HEK293 (cell line): ENCODE data around the gene ZNF394.
A peak's percentile ranks its signal among the peaks of the same experiment; 100 is the strongest.

ENCODE experiments used
- CTCF ChIA-PET: fragments of 350-600 bp; formaldehyde crosslinking; extraction: SDS; loops from one replicate; lab custom pipeline; 2021; ENCODE audit warnings: antibody characterized with exemption; lab: Yijun Ruan, JAX
- POLR2A ChIA-PET: fragments of 300-600 bp; formaldehyde crosslinking; extraction: SDS; loops from one replicate; lab custom pipeline; 2020; ENCODE audit warnings: antibody characterized with exemption, inconsistent platforms; lab: Yijun Ruan, JAX
- H3K27ac ChIP-seq: fragments of 200-500 bp; sonication (Bioruptor generic); 2 replicates; pipeline ENCODE4 v1.5.1; 2014; ENCODE audit warnings: low read depth, low read length, control low read depth, inconsistent platforms; ENCODE audit errors: extremely low read depth
- H3K36me3 ChIP-seq, 2 experiments: fragments of 200-500 bp in 1 of 2; sonication (Bioruptor generic) in 1 of 2; 1 replicate in 1 of 2; 2 replicates in 1 of 2; pipeline ENCODE4 v1.5.1; 2014 to 2017; ENCODE audit warnings: inconsistent platforms in 2 of 2, low read length in 2 of 2; ENCODE audit not compliant: control insufficient read depth in 2 of 2, insufficient read depth in 1 of 2
- H3K4me1 ChIP-seq: fragments of 200-500 bp; sonication (Bioruptor generic); 2 replicates; pipeline ENCODE4 v1.5.1; 2014; ENCODE audit warnings: mild to moderate bottlenecking, low read length, inconsistent platforms; ENCODE audit not compliant: control insufficient read depth, insufficient read depth
- H3K4me3 ChIP-seq: 2 replicates; pipeline ENCODE4 v1.5.1; 2011; ENCODE audit warnings: low read depth, mild to moderate bottlenecking, control low read depth, low read length, moderate library complexity
- H3K9me3 ChIP-seq: fragments of 200-500 bp; sonication (Bioruptor generic); 2 replicates; pipeline ENCODE4 v1.5.1; 2014; ENCODE audit warnings: low read depth, low read length, inconsistent platforms; ENCODE audit not compliant: control insufficient read depth, insufficient read depth
- SP2 ChIP-seq: fragments of 450-650 bp; formaldehyde crosslinking; IDR thresholded peaks from 2 replicates; pipeline ENCODE4 v1.5.1; 2016; ENCODE audit warnings: missing biosample characterization, missing genetic modification characterization
- SP3 ChIP-seq: fragments of 450-650 bp; formaldehyde crosslinking; IDR thresholded peaks from 2 replicates; pipeline ENCODE4 v1.5.1; 2016; ENCODE audit warnings: missing biosample characterization, missing genetic modification characterization
- ZBTB17 ChIP-seq: fragments of 450-650 bp; formaldehyde crosslinking; IDR thresholded peaks from 2 replicates; pipeline ENCODE4 v1.5.1; 2016; ENCODE audit warnings: missing biosample characterization, missing genetic modification characterization
- ZBTB21 ChIP-seq: fragments of 450-650 bp; formaldehyde crosslinking; IDR thresholded peaks from 2 replicates; pipeline ENCODE4 v1.5.1; 2017; ENCODE audit warnings: missing biosample characterization, missing genetic modification characterization
- ZBTB48 ChIP-seq: fragments of 450-650 bp; formaldehyde crosslinking; IDR thresholded peaks from 2 replicates; pipeline ENCODE4 v1.5.1; 2016; ENCODE audit warnings: missing biosample characterization, missing genetic modification characterization
- ZBTB8A ChIP-seq: fragments of 450-650 bp; formaldehyde crosslinking; IDR thresholded peaks from 2 replicates; pipeline ENCODE4 v1.5.1; 2016; ENCODE audit warnings: missing biosample characterization, missing genetic modification characterization
- ZNF112 ChIP-seq: fragments of 450-650 bp; formaldehyde crosslinking; IDR thresholded peaks from 2 replicates; pipeline ENCODE4 v1.5.0; 2017; ENCODE audit warnings: missing biosample characterization, missing genetic modification characterization
- ZNF114 ChIP-seq: fragments of 450-650 bp; formaldehyde crosslinking; IDR thresholded peaks from 2 replicates; pipeline ENCODE4 v1.5.0; 2017; ENCODE audit warnings: missing biosample characterization, missing genetic modification characterization
- ZNF239 ChIP-seq: fragments of 450-650 bp; formaldehyde crosslinking; IDR thresholded peaks from 2 replicates; pipeline ENCODE4 v1.5.1; 2016; ENCODE audit warnings: missing biosample characterization, missing genetic modification characterization
- ZNF24 ChIP-seq: fragments of 450-650 bp; formaldehyde crosslinking; IDR thresholded peaks from 2 replicates; pipeline ENCODE4 v1.5.1; 2016; ENCODE audit warnings: missing biosample characterization, missing genetic modification characterization
- ZNF596 ChIP-seq: fragments of 450-650 bp; IDR thresholded peaks from 2 replicates; pipeline ENCODE4 v1.5.0; 2018; ENCODE audit warnings: missing biosample characterization, mild to moderate bottlenecking, missing genetic modification characterization, moderate library complexity
- ZNF600 ChIP-seq: fragments of 450-650 bp; formaldehyde crosslinking; IDR thresholded peaks from 2 replicates; pipeline ENCODE4 v1.5.1; 2016; ENCODE audit warnings: missing biosample characterization, missing genetic modification characterization
- ZNF610 ChIP-seq: fragments of 450-650 bp; formaldehyde crosslinking; IDR thresholded peaks from 2 replicates; pipeline ENCODE4 v1.5.1; 2016; ENCODE audit warnings: missing biosample characterization, missing genetic modification characterization, borderline replicate concordance
- ZNF76 ChIP-seq: fragments of 450-650 bp; formaldehyde crosslinking; IDR thresholded peaks from 2 replicates; pipeline ENCODE4; 2016; ENCODE audit warnings: low read depth, missing biosample characterization, missing genetic modification characterization, borderline replicate concordance
- ZNF785 ChIP-seq: fragments of 450-650 bp; formaldehyde crosslinking; IDR thresholded peaks from 2 replicates; pipeline ENCODE4 v1.5.1; 2016; ENCODE audit warnings: missing biosample characterization, missing genetic modification characterization
- TF ChIP-seq, protein P1 (sequence below): fragments of 450-650 bp; formaldehyde crosslinking; IDR thresholded peaks from 2 replicates; pipeline ENCODE4 v1.5.1; 2016; ENCODE audit warnings: missing biosample characterization, missing genetic modification characterization
- TF ChIP-seq, protein P2 (sequence below): fragments of 450-650 bp; formaldehyde crosslinking; IDR thresholded peaks from 2 replicates; pipeline ENCODE4 v1.5.1; 2016; ENCODE audit warnings: missing biosample characterization, missing genetic modification characterization
- TF ChIP-seq, protein P3 (sequence below): fragments of 450-650 bp; formaldehyde crosslinking; IDR thresholded peaks from 2 replicates; pipeline ENCODE4 v1.5.1; 2016; ENCODE audit warnings: missing biosample characterization, missing genetic modification characterization
- TF ChIP-seq, protein P4 (sequence below): fragments of 450-650 bp; formaldehyde crosslinking; IDR thresholded peaks from 2 replicates; pipeline ENCODE4 v1.5.1; 2016; ENCODE audit warnings: missing biosample characterization, missing genetic modification characterization
- TF ChIP-seq, protein P5 (sequence below): fragments of 450-650 bp; formaldehyde crosslinking; optimal IDR thresholded peaks from 2 replicates; pipeline ENCODE3; 2016; ENCODE audit warnings: missing biosample characterization, mild to moderate bottlenecking, missing genetic modification characterization
- TF ChIP-seq, protein P6 (sequence below): fragments of 450-650 bp; formaldehyde crosslinking; IDR thresholded peaks from 2 replicates; pipeline ENCODE4 v1.5.1; 2016; ENCODE audit warnings: missing biosample characterization, missing genetic modification characterization
- TF ChIP-seq, protein P7 (sequence below): fragments of 450-650 bp; formaldehyde crosslinking; IDR thresholded peaks from 2 replicates; pipeline ENCODE4 v1.5.1; 2016; ENCODE audit warnings: missing biosample characterization, missing genetic modification characterization

The ZNF394 gene

DNA sequence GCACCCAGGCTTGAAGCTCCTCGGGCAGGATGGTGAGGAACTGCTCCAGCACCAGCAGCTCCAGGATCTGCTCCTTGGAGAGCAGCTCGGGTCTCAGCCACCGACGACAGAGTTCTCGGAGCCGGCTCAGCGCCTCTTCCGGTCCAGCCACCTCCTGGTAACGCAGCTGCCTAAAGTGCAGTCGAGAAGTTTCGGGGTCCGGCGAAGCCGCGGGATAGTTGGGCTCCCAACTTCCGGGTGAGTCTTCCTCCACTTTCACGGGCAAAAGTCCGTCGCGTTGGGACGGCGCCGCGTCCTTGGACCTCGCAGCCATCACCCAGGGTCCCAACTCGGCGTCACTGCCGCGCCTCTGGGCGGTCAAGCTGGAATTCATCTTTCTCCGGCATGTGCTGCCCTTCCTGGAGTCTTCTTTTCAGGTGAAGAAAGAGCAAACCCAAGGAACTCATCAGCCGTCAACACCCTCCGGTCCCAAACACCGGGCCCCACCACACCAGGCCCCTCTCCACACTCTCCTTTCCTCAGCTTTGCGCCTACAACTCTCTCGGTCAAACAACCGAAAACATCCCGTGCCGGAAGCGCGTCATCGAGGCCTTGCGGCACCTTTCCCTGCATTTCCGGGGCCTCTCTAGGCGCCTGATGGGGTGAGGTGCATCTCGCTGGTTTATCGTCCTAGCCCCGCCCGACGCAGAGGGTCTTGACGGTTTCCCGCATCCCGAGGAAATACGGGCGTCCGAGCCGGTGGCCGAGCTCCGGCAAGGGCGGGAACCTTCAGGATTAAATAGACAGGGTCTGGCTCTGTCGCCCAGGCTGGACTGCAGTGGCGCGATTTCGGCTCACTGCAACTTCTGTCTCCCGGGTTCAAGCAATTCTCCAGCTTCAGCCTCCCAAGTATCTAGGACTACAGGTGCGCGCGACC, at the start of gene ZNF394:
Gene ZNF394, minus strand, starts transcription at position 561 of the 916 bp plus-strand sequence. Its CDS starts 188 bp downstream, at position 373.
- Histone ChIP-seq H3K9me3 (no peaks in the 10 kb centered on the region), H3K4me1 (no peaks in the 10 kb centered on the region), H3K27ac (peak within 1 kb of the TSS; percentile 60), H3K4me3 (peak within 1 kb of the TSS; percentile 93), H3K36me3 (peaks cover 9 to 18% of the 10 kb centered on the region in 2 experiments; a peak in 2 of 3 replicates)
- CTCF ChIA-PET = interaction anchor here (0.6 to 1.7 kb wide), 2 partner anchors 25 to 36 kb away, joined by 3 to 4 read pairs; no protein-coding TSS in a partner anchor
- POLR2A ChIA-PET = interaction anchor here (0.7 to 1.7 kb wide), 13 partner anchors 8 to 420 kb away, joined by 3 to 8 read pairs (median 4); partner anchors contain the start of genes FAM200A, PTCD1, TRIM4 and ZNF655
- TF ChIP-seq, protein P1, sequence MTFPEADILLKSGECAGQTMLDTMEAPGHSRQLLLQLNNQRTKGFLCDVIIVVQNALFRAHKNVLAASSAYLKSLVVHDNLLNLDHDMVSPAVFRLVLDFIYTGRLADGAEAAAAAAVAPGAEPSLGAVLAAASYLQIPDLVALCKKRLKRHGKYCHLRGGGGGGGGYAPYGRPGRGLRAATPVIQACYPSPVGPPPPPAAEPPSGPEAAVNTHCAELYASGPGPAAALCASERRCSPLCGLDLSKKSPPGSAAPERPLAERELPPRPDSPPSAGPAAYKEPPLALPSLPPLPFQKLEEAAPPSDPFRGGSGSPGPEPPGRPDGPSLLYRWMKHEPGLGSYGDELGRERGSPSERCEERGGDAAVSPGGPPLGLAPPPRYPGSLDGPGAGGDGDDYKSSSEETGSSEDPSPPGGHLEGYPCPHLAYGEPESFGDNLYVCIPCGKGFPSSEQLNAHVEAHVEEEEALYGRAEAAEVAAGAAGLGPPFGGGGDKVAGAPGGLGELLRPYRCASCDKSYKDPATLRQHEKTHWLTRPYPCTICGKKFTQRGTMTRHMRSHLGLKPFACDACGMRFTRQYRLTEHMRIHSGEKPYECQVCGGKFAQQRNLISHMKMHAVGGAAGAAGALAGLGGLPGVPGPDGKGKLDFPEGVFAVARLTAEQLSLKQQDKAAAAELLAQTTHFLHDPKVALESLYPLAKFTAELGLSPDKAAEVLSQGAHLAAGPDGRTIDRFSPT (tag by site-specific recombination) = no peak
- TF ChIP-seq, protein P2, sequence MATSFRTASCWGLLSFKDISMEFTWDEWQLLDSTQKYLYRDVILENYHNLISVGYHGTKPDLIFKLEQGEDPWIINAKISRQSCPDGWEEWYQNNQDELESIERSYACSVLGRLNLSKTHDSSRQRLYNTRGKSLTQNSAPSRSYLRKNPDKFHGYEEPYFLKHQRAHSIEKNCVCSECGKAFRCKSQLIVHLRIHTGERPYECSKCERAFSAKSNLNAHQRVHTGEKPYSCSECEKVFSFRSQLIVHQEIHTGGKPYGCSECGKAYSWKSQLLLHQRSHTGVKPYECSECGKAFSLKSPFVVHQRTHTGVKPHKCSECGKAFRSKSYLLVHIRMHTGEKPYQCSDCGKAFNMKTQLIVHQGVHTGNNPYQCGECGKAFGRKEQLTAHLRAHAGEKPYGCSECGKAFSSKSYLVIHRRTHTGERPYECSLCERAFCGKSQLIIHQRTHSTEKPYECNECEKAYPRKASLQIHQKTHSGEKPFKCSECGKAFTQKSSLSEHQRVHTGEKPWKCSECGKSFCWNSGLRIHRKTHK (tag by site-specific recombination) = no peak
- TF ChIP-seq SP3 (tag by site-specific recombination) (peak; percentile 77), ZNF785 (tag by site-specific recombination) (no peak), ZBTB8A (tag by site-specific recombination) (peak; percentile 66), ZBTB21 (tag by site-specific recombination) (peak; percentile 99), ZNF24 (tag by site-specific recombination) (0 out of 2 replicates have a peak, but pooled peaks have one; percentile 64), ZNF239 (tag by site-specific recombination) (no peak), ZNF76 (tag by site-specific recombination) (peak; percentile 90), ZBTB17 (tag by site-specific recombination) (peak; percentile 91), ZNF600 (tag by site-specific recombination) (0 out of 2 replicates have a peak, but pooled peaks have one; percentile 68), SP2 (peak; percentile 95), ZNF610 (no peak), ZBTB48 (tag by site-specific recombination) (peak; percentile 33; the same call in 1 of the 2 replicates), ZNF114 (tag by site-specific recombination) (no peak), ZNF112 (tag by site-specific recombination) (no peak), ZNF596 (no peak)
- TF ChIP-seq, protein P3, sequence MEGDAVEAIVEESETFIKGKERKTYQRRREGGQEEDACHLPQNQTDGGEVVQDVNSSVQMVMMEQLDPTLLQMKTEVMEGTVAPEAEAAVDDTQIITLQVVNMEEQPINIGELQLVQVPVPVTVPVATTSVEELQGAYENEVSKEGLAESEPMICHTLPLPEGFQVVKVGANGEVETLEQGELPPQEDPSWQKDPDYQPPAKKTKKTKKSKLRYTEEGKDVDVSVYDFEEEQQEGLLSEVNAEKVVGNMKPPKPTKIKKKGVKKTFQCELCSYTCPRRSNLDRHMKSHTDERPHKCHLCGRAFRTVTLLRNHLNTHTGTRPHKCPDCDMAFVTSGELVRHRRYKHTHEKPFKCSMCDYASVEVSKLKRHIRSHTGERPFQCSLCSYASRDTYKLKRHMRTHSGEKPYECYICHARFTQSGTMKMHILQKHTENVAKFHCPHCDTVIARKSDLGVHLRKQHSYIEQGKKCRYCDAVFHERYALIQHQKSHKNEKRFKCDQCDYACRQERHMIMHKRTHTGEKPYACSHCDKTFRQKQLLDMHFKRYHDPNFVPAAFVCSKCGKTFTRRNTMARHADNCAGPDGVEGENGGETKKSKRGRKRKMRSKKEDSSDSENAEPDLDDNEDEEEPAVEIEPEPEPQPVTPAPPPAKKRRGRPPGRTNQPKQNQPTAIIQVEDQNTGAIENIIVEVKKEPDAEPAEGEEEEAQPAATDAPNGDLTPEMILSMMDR (tag by site-specific recombination) = peak; percentile 33; the same call in 1 of the 2 replicates
- TF ChIP-seq, protein P4, sequence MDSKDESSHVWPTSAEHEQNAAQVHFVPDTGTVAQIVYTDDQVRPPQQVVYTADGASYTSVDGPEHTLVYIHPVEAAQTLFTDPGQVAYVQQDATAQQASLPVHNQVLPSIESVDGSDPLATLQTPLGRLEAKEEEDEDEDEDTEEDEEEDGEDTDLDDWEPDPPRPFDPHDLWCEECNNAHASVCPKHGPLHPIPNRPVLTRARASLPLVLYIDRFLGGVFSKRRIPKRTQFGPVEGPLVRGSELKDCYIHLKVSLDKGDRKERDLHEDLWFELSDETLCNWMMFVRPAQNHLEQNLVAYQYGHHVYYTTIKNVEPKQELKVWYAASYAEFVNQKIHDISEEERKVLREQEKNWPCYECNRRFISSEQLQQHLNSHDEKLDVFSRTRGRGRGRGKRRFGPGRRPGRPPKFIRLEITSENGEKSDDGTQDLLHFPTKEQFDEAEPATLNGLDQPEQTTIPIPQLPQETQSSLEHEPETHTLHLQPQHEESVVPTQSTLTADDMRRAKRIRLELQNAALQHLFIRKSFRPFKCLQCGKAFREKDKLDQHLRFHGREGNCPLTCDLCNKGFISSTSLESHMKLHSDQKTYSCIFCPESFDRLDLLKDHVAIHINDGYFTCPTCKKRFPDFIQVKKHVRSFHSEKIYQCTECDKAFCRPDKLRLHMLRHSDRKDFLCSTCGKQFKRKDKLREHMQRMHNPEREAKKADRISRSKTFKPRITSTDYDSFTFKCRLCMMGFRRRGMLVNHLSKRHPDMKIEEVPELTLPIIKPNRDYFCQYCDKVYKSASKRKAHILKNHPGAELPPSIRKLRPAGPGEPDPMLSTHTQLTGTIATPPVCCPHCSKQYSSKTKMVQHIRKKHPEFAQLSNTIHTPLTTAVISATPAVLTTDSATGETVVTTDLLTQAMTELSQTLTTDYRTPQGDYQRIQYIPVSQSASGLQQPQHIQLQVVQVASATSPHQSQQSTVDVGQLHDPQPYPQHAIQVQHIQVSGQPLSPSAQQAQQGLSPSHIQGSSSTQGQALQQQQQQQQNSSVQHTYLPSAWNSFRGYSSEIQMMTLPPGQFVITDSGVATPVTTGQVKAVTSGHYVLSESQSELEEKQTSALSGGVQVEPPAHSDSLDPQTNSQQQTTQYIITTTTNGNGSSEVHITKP = 0 out of 2 replicates have a peak, but pooled peaks have one; percentile 62
- TF ChIP-seq, protein P5, sequence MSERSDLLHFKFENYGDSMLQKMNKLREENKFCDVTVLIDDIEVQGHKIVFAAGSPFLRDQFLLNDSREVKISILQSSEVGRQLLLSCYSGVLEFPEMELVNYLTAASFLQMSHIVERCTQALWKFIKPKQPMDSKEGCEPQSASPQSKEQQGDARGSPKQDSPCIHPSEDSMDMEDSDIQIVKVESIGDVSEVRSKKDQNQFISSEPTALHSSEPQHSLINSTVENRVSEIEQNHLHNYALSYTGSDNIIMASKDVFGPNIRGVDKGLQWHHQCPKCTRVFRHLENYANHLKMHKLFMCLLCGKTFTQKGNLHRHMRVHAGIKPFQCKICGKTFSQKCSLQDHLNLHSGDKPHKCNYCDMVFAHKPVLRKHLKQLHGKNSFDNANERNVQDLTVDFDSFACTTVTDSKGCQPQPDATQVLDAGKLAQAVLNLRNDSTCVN (tag by site-specific recombination) = peak; percentile 57
- TF ChIP-seq, protein P6, sequence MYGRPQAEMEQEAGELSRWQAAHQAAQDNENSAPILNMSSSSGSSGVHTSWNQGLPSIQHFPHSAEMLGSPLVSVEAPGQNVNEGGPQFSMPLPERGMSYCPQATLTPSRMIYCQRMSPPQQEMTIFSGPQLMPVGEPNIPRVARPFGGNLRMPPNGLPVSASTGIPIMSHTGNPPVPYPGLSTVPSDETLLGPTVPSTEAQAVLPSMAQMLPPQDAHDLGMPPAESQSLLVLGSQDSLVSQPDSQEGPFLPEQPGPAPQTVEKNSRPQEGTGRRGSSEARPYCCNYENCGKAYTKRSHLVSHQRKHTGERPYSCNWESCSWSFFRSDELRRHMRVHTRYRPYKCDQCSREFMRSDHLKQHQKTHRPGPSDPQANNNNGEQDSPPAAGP (tag by site-specific recombination) = peak; percentile 71
- TF ChIP-seq, protein P7, sequence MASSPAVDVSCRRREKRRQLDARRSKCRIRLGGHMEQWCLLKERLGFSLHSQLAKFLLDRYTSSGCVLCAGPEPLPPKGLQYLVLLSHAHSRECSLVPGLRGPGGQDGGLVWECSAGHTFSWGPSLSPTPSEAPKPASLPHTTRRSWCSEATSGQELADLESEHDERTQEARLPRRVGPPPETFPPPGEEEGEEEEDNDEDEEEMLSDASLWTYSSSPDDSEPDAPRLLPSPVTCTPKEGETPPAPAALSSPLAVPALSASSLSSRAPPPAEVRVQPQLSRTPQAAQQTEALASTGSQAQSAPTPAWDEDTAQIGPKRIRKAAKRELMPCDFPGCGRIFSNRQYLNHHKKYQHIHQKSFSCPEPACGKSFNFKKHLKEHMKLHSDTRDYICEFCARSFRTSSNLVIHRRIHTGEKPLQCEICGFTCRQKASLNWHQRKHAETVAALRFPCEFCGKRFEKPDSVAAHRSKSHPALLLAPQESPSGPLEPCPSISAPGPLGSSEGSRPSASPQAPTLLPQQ (tag by site-specific recombination) = peak; percentile 96
